HAP-1 (cell line): ENCODE results near the gene CST7.

ENCODE experiments used
- DNase-seq, 2 experiments: peaks; one replicate each; pipeline ENCODE4 v3.0.0-alpha.2; 2016 to 2020; ENCODE audit warnings: low spot score in 2 of 2
- H3K27me3 ChIP-seq: fragments of 250-450 bp; sonication (Bioruptor Pico); 2 replicates; pipeline ENCODE4 v1.5.1; 2020; ENCODE audit warnings: low read depth, mild to moderate bottlenecking, moderate library complexity
- H3K36me3 ChIP-seq: fragments of 250-450 bp; sonication (Bioruptor Pico); replicated peaks from 2 replicates; pipeline ENCODE4 v1.5.1; 2020; ENCODE audit warnings: mild to moderate bottlenecking
- H3K4me1 ChIP-seq: fragments of 250-450 bp; sonication (Bioruptor Pico); 2 replicates; pipeline ENCODE4 v1.5.1; 2020; ENCODE audit warnings: mild to moderate bottlenecking
- H3K4me3 ChIP-seq: fragments of 250-450 bp; sonication (Bioruptor Pico); 2 replicates; pipeline ENCODE4 v1.5.1; 2020; ENCODE audit warnings: mild to moderate bottlenecking, moderate library complexity
- H3K9me3 ChIP-seq: fragments of 250-450 bp; sonication (Bioruptor Pico); 2 replicates; pipeline ENCODE4 v1.5.1; 2020; ENCODE audit warnings: mild to moderate bottlenecking, moderate library complexity
- in situ Hi-C: fragments of 300-500 bp; cut with MboI; formaldehyde crosslinking; loops from 3 replicates; pipeline ENCODE4 v1.14.3; 2020; ENCODE audit warnings: low sequenced_read_pairs, inconsistent platforms, mixed read lengths

The CST7 gene

GRCh38 chr20:24970754-24971153 is 21.7 kb downstream of the CST7 start:
- Histone ChIP-seq H3K27me3 (no peaks in the 10 kb centered on the region), H3K36me3 (peaks cover 34% of the 10 kb centered on the region), H3K4me1 (no peaks in the 10 kb centered on the region), H3K4me3 (no peak overlapping the region), H3K9me3 (0 out of 2 replicates have a peak, but pooled peaks cover 1% of the 10 kb centered on the region)
- in situ Hi-C loops, result no loop called here
- DNase-seq, result no peak

GRCh38 chr20:24971376-24972101 is 22.5 kb downstream of the CST7 start:
- no peak overlapping the region for H3K4me3 ChIP-seq
- DNase-seq, result no peak
- no peaks in the 10 kb centered on the region for H3K27me3 ChIP-seq
- in situ Hi-C loops, result no loop called here
- 0 out of 2 replicates have a peak, but pooled peaks cover 5% of the 10 kb centered on the region for H3K9me3 ChIP-seq
- no peaks in the 10 kb centered on the region for H3K4me1 ChIP-seq
- H3K36me3 ChIP-seq, result peaks cover 36% of the 10 kb centered on the region

GRCh38 chr20:24972341-24972740 is 23.3 kb downstream of the CST7 start:
- in situ Hi-C loops, result no loop called here

GRCh38 chr20:24977336-24977735 is 28.3 kb downstream of the CST7 start:
- Histone ChIP-seq H3K9me3 (peaks cover 10% of the 10 kb centered on the region), H3K4me3 (no peak overlapping the region), H3K4me1 (no peaks in the 10 kb centered on the region), H3K36me3 (peaks cover 59% of the 10 kb centered on the region), H3K27me3 (no peaks in the 10 kb centered on the region)
- no peak for DNase-seq
- in situ Hi-C loops, result loop anchor here (25.0 kb wide), 1 partner anchor 885 kb away; no protein-coding TSS in a partner anchor

More at GRCh38 chr20:24972341-24972740, 23.3 kb downstream of the CST7 start:
- Histone ChIP-seq H3K36me3 (peaks cover 44% of the 10 kb centered on the region), H3K4me3 (no peak overlapping the region), H3K4me1 (no peaks in the 10 kb centered on the region), H3K9me3 (peaks cover 5% of the 10 kb centered on the region; the same call in 1 of the 2 replicates), H3K27me3 (no peaks in the 10 kb centered on the region)
- DNase-seq, result no peak

GRCh38 chr20:24977797-24978196 is 28.7 kb downstream of the CST7 start:
- Histone ChIP-seq H3K9me3 (peaks cover 10% of the 10 kb centered on the region), H3K4me1 (no peaks in the 10 kb centered on the region), H3K4me3 (no peak overlapping the region), H3K36me3 (peaks cover 55% of the 10 kb centered on the region), H3K27me3 (no peaks in the 10 kb centered on the region)
- in situ Hi-C loops, result loop anchor here (25.0 kb wide), 1 partner anchor 885 kb away; no protein-coding TSS in a partner anchor
- no peak for DNase-seq

GRCh38 chr20:24978513-24978912 is 29.4 kb downstream of the CST7 start:
- Histone ChIP-seq H3K27me3 (no peaks in the 10 kb centered on the region), H3K36me3 (peaks cover 49% of the 10 kb centered on the region), H3K4me3 (no peak overlapping the region), H3K9me3 (peaks cover 10% of the 10 kb centered on the region), H3K4me1 (no peaks in the 10 kb centered on the region)
- in situ Hi-C loops, result loop anchor here (25.0 kb wide), 1 partner anchor 884 kb away; no protein-coding TSS in a partner anchor
- DNase-seq, result no peak

- H3K27me3 ChIP-seq, result no peaks in the 10 kb centered on the region
- in situ Hi-C loops, result loop anchor here (25.0 kb wide), 1 partner anchor 883 kb away; no protein-coding TSS in a partner anchor
- no peaks in the 10 kb centered on the region for H3K4me1 ChIP-seq
- H3K4me3 ChIP-seq, result no peak overlapping the region
- DNase-seq, result no peak
- H3K9me3 ChIP-seq, result peaks cover 10% of the 10 kb centered on the region
- H3K36me3 ChIP-seq, result peaks cover 48% of the 10 kb centered on the region
These were observed 30.2 kb downstream of the CST7 start for GRCh38 chr20:24979036-24979960.

GRCh38 chr20:24980291-24981053 is 31.4 kb downstream of the CST7 start:
- Histone ChIP-seq H3K4me1 (no peaks in the 10 kb centered on the region), H3K9me3 (peaks cover 10% of the 10 kb centered on the region)

GRCh38 chr20:24981282-24981681 is 32.2 kb downstream of the CST7 start:
- Histone ChIP-seq H3K27me3 (no peaks in the 10 kb centered on the region), H3K4me3 (no peak overlapping the region), H3K9me3 (peaks cover 5% of the 10 kb centered on the region), H3K36me3 (peaks cover 34% of the 10 kb centered on the region), H3K4me1 (no peaks in the 10 kb centered on the region)
- in situ Hi-C loops, result loop anchor here (25.0 kb wide), 1 partner anchor 881 kb away; no protein-coding TSS in a partner anchor
- DNase-seq, result no peak

More at GRCh38 chr20:24980291-24981053, 31.4 kb downstream of the CST7 start:
- in situ Hi-C loops, result loop anchor here (25.0 kb wide), 1 partner anchor 882 kb away; no protein-coding TSS in a partner anchor
- Histone ChIP-seq H3K27me3 (no peaks in the 10 kb centered on the region), H3K36me3 (peaks cover 41% of the 10 kb centered on the region), H3K4me3 (no peak overlapping the region)
- no peak for DNase-seq

GRCh38 chr20:24981790-24982189 is 32.7 kb downstream of the CST7 start:
- H3K4me1 ChIP-seq, result no peaks in the 10 kb centered on the region
- H3K9me3 ChIP-seq, result peaks cover 5% of the 10 kb centered on the region
- peaks cover 29% of the 10 kb centered on the region for H3K36me3 ChIP-seq
- H3K4me3 ChIP-seq, result no peak overlapping the region
- no peaks in the 10 kb centered on the region for H3K27me3 ChIP-seq
- no peak for DNase-seq
- in situ Hi-C loops, result loop anchor here (25.0 kb wide), 1 partner anchor 881 kb away; no protein-coding TSS in a partner anchor

- peaks cover 13% of the 10 kb centered on the region for H3K36me3 ChIP-seq
These were observed 34.8 kb downstream of the CST7 start for GRCh38 chr20:24983896-24984295.

GRCh38 chr20:24984961-24985640 is 36.0 kb downstream of the CST7 start:
- H3K36me3 ChIP-seq, result peaks cover 13% of the 10 kb centered on the region

More at GRCh38 chr20:24983896-24984295, 34.8 kb downstream of the CST7 start:
- Histone ChIP-seq H3K9me3 (peaks cover 5% of the 10 kb centered on the region), H3K4me3 (no peak overlapping the region), H3K27me3 (no peaks in the 10 kb centered on the region), H3K4me1 (no peaks in the 10 kb centered on the region)
- DNase-seq, result no peak
- in situ Hi-C loops, result loop anchor here (25.0 kb wide), 1 partner anchor 878 kb away; no protein-coding TSS in a partner anchor

More at GRCh38 chr20:24984961-24985640, 36.0 kb downstream of the CST7 start:
- H3K9me3 ChIP-seq, result peaks cover under 1% of the 10 kb centered on the region
- no peaks in the 10 kb centered on the region; the same call in 1 of the 2 replicates for H3K4me1 ChIP-seq
- no peak for DNase-seq
- no peaks in the 10 kb centered on the region for H3K27me3 ChIP-seq
- no peak overlapping the region for H3K4me3 ChIP-seq
- in situ Hi-C loops, result loop anchor here (25.0 kb wide), 1 partner anchor 877 kb away; no protein-coding TSS in a partner anchor
